Neural progenitor cell (in vitro differentiated cells): ENCODE results near the gene ADGB. TPM values are rescaled to one million over a fixed set of nuclear protein-coding genes. Genes with fewer than 3 reads are reported as not detected.

Source experiments
- DNase-seq: peaks from one replicate; pipeline ENCODE4 v3.0.0-alpha.2; 2016; ENCODE audit warnings: low spot score
- H2AFZ ChIP-seq: fragments of 200-600 bp; sonication (generic); replicated peaks from 2 replicates; pipeline ENCODE4 v1.6.1; 2016; ENCODE audit warnings: antibody characterized with exemption
- H3F3A ChIP-seq: fragments of 200-600 bp; sonication (generic); 2 replicates; pipeline ENCODE4 v1.6.1; 2016; ENCODE audit warnings: antibody characterized with exemption, low read depth
- H3K27ac ChIP-seq: fragments of 200-600 bp; sonication (generic); 2 replicates; pipeline ENCODE4 v1.5.1; 2016; ENCODE audit warnings: mild to moderate bottlenecking
- H3K27me3 ChIP-seq: fragments of 200-600 bp; sonication (generic); 2 replicates; pipeline ENCODE4 v1.6.1; 2016; ENCODE audit warnings: mild to moderate bottlenecking, moderate library complexity
- H3K36me3 ChIP-seq: fragments of 200-600 bp; sonication (generic); 2 replicates; pipeline ENCODE4 v1.5.1; 2016
- H3K4me1 ChIP-seq: fragments of 200-600 bp; sonication (generic); 2 replicates; pipeline ENCODE4 v1.6.1; 2016; ENCODE audit warnings: mixed run types
- H3K4me2 ChIP-seq: fragments of 200-600 bp; sonication (generic); 2 replicates; pipeline ENCODE4 v1.6.1; 2016
- H3K4me3 ChIP-seq: fragments of 200-600 bp; sonication (generic); 2 replicates; pipeline ENCODE4 v1.5.1; 2016
- H3K79me2 ChIP-seq: fragments of 200-600 bp; sonication (generic); 2 replicates; pipeline ENCODE4 v1.6.1; 2016; ENCODE audit warnings: low read depth
- H3K9ac ChIP-seq: fragments of 200-600 bp; sonication (generic); 2 replicates; pipeline ENCODE4 v1.6.1; 2016
- H3K9me3 ChIP-seq: fragments of 200-600 bp; sonication (generic); 2 replicates; pipeline ENCODE4 v1.5.1; 2016; ENCODE audit warnings: low read depth
- H4K20me1 ChIP-seq: fragments of 200-600 bp; sonication (generic); 2 replicates; pipeline ENCODE4 v1.6.1; 2016; ENCODE audit warnings: low read depth
- H3K27ac Mint-ChIP-seq: 3 replicates; pipeline ENCODE4 v1.8.0; 2021; ENCODE audit warnings: mixed read lengths
- H3K27me3 Mint-ChIP-seq: 2 replicates; pipeline ENCODE4 v1.8.0; 2022; ENCODE audit warnings: low read depth, mild to moderate bottlenecking, inconsistent platforms, moderate library complexity, mixed read lengths; ENCODE audit not compliant: insufficient read depth
- H3K36me3 Mint-ChIP-seq: 3 replicates; pipeline ENCODE4 v1.8.0; 2021; ENCODE audit warnings: mixed read lengths
- H3K4me1 Mint-ChIP-seq: 3 replicates; pipeline ENCODE4 v1.8.0; 2021; ENCODE audit warnings: mixed read lengths
- H3K4me3 Mint-ChIP-seq: 3 replicates; pipeline ENCODE4 v1.8.0; 2021; ENCODE audit warnings: mild to moderate bottlenecking, moderate library complexity, mixed read lengths
- H3K9me3 Mint-ChIP-seq: 3 replicates; pipeline ENCODE4 v1.8.0; 2020; ENCODE audit warnings: mixed read lengths
- EZH2 ChIP-seq: fragments of 200-600 bp; sonication (generic); IDR thresholded peaks from 2 replicates; pipeline ENCODE4 v1.6.1; 2017; ENCODE audit warnings: antibody characterized with exemption, mild to moderate bottlenecking, moderate library complexity
- EZH2phosphoT487 ChIP-seq: fragments of 200-600 bp; sonication (generic); IDR thresholded peaks from 2 replicates; pipeline ENCODE4 v1.6.1; 2017; ENCODE audit warnings: antibody characterized with exemption
- total RNA-seq: library from RNA; depleted of rRNA; stranded (reverse); fragments of >200 nt; gene quantifications from 2 replicates; pipeline ENCODE4 v1.2.3, GENCODE V29; 2015; ENCODE audit warnings: low replicate concordance
- TF ChIP-seq, protein P1 (sequence below): fragments of 200-600 bp; sonication (generic); IDR thresholded peaks from 2 replicates; pipeline ENCODE4 v1.5.1; 2017; ENCODE audit warnings: antibody characterized with exemption, mild to moderate bottlenecking

Gene ADGB
- total RNA-seq = not detected in 2 replicates

DNA sequence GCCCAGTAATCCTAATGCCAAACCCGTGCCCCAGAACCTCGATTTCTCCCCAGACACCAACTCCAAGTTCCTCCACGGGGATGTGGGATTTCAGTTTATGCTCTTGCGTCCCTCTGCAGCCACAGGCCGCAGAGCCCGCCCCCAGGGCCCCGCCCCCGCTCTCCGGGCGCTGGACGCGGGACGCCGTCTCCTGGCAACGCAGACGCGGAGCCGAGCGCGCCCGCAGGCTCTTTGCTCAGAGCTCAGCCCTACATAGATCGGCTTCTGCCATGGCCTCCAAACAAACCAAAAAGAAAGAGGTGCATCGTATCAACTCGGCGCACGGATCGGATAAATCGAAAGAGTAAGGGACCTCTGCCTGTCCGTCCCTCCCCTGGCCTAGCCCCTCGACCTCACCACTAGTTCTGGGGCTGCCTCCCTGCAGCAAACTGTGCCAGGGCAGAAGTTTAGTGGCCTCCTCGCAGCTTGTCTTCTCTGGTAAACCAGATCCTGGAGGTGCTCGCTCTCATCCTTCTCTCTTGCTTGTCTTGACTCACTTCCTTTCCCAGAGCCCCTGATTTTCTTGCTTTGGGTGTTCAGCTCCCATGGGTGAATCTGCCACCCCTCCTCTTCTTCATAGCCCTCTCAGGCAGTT lies at the start of gene ADGB:
ADGB (plus strand) TSS at position 201 of the 634 bp plus-strand sequence; CDS start at position 270, 69 bp downstream.
- Mint-ChIP-seq H3K9me3 (no peaks in the 10 kb centered on the region), H3K36me3 (no peaks in the 10 kb centered on the region), H3K4me1 (peaks cover 23% of the 10 kb centered on the region), H3K27ac (peak within 1 kb of the TSS; percentile 6), H3K27me3 (peaks cover 4% of the 10 kb centered on the region), H3K4me3 (peak within 1 kb of the TSS; percentile 81)
- H3K9me3 ChIP-seq = no peaks in the 10 kb centered on the region
- peak; percentile 89 for DNase-seq
- H3K4me2 ChIP-seq = peak within 1 kb of the TSS; percentile 81
- no peaks in the 10 kb centered on the region for H3K4me1 ChIP-seq
- H4K20me1 ChIP-seq = no peaks in the 10 kb centered on the region
- H3K27ac ChIP-seq = no peak within 1 kb of the TSS
- TF ChIP-seq EZH2phosphoT487 = no peak
- TF ChIP-seq EZH2 = no peak
- TF ChIP-seq, protein P1, sequence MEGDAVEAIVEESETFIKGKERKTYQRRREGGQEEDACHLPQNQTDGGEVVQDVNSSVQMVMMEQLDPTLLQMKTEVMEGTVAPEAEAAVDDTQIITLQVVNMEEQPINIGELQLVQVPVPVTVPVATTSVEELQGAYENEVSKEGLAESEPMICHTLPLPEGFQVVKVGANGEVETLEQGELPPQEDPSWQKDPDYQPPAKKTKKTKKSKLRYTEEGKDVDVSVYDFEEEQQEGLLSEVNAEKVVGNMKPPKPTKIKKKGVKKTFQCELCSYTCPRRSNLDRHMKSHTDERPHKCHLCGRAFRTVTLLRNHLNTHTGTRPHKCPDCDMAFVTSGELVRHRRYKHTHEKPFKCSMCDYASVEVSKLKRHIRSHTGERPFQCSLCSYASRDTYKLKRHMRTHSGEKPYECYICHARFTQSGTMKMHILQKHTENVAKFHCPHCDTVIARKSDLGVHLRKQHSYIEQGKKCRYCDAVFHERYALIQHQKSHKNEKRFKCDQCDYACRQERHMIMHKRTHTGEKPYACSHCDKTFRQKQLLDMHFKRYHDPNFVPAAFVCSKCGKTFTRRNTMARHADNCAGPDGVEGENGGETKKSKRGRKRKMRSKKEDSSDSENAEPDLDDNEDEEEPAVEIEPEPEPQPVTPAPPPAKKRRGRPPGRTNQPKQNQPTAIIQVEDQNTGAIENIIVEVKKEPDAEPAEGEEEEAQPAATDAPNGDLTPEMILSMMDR = no peak
- no peaks in the 10 kb centered on the region for H3K36me3 ChIP-seq
- peak within 1 kb of the TSS; percentile 95 for H2AFZ ChIP-seq
- H3F3A ChIP-seq = no peaks in the 10 kb centered on the region
- peaks cover 6% of the 10 kb centered on the region for H3K27me3 ChIP-seq
- H3K9ac ChIP-seq = no peak within 1 kb of the TSS
- H3K4me3 ChIP-seq = peak within 1 kb of the TSS; percentile 44
- no peaks in the 10 kb centered on the region for H3K79me2 ChIP-seq

DNA sequence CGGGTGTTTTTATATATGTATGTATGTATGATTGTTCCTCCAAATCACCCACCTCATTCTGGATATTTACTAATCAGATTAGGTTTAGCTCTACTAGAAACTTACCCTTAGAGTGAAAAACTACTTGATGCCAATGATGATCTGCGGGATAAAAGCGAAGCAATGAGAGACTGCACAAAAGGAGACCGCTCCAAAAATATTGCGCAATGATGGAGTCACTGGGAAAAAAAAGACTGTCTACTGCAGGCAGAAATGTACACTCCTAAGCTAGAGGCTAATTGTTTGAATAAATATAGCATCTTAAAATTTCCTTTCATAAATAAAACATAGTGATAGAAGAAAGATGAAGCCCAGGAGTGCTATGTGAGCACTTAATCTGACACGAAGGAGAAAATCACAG lies 47.9 kb upstream of the ADGB start:
- no peaks in the 10 kb centered on the region for H3K79me2 ChIP-seq
- Mint-ChIP-seq H3K27me3 (no peaks in the 10 kb centered on the region), H3K4me1 (peaks cover 11% of the 10 kb centered on the region), H3K27ac (no peak overlapping the region), H3K36me3 (peaks cover 27% of the 10 kb centered on the region), H3K4me3 (no peak overlapping the region), H3K9me3 (no peaks in the 10 kb centered on the region)
- H3K9ac ChIP-seq = no peak overlapping the region
- H3F3A ChIP-seq = no peaks in the 10 kb centered on the region
- H4K20me1 ChIP-seq = no peaks in the 10 kb centered on the region
- no peak overlapping the region for H3K4me3 ChIP-seq
- H3K36me3 ChIP-seq = no peaks in the 10 kb centered on the region
- H2AFZ ChIP-seq = no peak overlapping the region
- H3K4me1 ChIP-seq = no peaks in the 10 kb centered on the region
- no peaks in the 10 kb centered on the region for H3K27me3 ChIP-seq
- TF ChIP-seq, protein P1 = no peak
- TF ChIP-seq EZH2 = no peak
- TF ChIP-seq EZH2phosphoT487 = no peak
- H3K27ac ChIP-seq = no peak overlapping the region
- H3K4me2 ChIP-seq = no peak overlapping the region
- no peaks in the 10 kb centered on the region for H3K9me3 ChIP-seq
- no peak for DNase-seq

DNA sequence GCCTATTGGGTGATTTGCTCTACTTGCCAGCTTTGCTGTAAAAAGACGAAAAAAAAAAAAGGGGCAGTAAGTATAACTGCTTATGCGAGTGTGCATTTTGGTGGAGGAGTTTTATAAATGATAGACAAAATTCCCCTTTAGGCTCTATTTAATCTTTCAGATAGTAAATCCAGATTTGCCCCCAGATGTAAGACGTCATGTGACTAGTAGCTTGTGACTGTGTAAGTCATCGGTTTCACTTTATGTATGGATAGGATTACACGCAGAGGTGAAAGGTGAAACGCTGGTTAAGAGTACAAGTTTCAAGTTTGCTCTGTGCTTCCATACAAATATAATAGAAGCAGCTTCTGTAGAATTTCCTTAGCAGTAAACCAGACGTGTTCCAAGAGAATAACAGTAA lies 47.2 kb upstream of the ADGB start:
- TF ChIP-seq, protein P1 = no peak
- TF ChIP-seq EZH2 (no peak), EZH2phosphoT487 (no peak)

More for the DNA sequence above, 47.2 kb upstream of the ADGB start:
- H3K4me1 Mint-ChIP-seq = peaks cover 7% of the 10 kb centered on the region
- Histone ChIP-seq H3K36me3 (no peaks in the 10 kb centered on the region), H3K4me3 (no peak overlapping the region), H3K79me2 (no peaks in the 10 kb centered on the region), H3K27me3 (no peaks in the 10 kb centered on the region), H3K27ac (no peak overlapping the region), H3F3A (no peaks in the 10 kb centered on the region), H3K4me1 (no peaks in the 10 kb centered on the region), H2AFZ (no peak overlapping the region), H4K20me1 (no peaks in the 10 kb centered on the region), H3K4me2 (no peak overlapping the region), H3K9ac (no peak overlapping the region), H3K9me3 (no peaks in the 10 kb centered on the region)
- DNase-seq = no peak
- no peak overlapping the region for H3K27ac Mint-ChIP-seq
- no peaks in the 10 kb centered on the region for H3K9me3 Mint-ChIP-seq
- H3K27me3 Mint-ChIP-seq = no peaks in the 10 kb centered on the region
- H3K36me3 Mint-ChIP-seq = peaks cover 27% of the 10 kb centered on the region
- no peak overlapping the region for H3K4me3 Mint-ChIP-seq
